ENCODE results near the gene PRKAR1B. TPM values are rescaled to one million over a fixed set of nuclear protein-coding genes. Genes with fewer than 3 reads are reported as not detected.

The PRKAR1B gene
- total RNA-seq, 1 experiment from 2014 or later, result 62.0 TPM

- CTCF ChIA-PET, result no interaction called here
- ATAC-seq (no peak), DNase-seq (ENCODE audit: low read depth, low spot score) (no peak)
- Histone ChIP-seq H3K4me1 (ENCODE audit: control insufficient read depth, insufficient read depth, low read length) (0 out of 2 replicates have a peak, but pooled peaks cover 3% of the 10 kb centered on the region), H3K9me3 (ENCODE audit: control insufficient read depth, insufficient read depth, low read depth, low read length) (no peaks in the 10 kb centered on the region), H3K36me3 (ENCODE audit: control insufficient read depth, insufficient read depth, low read length) (peaks cover 12% of the 10 kb centered on the region), H3K27me3 (ENCODE audit: control insufficient read depth, insufficient read depth, low read length) (no peaks in the 10 kb centered on the region), H3K27ac (ENCODE audit: low read length) (no peak overlapping the region), H3K4me3 (ENCODE audit: low read depth in 2 of 2, low read length in 2 of 2) (no peak overlapping the region)
- in situ Hi-C loops (cut with HindIII; ENCODE audit: low pct_unique_long_range_greater_than_20kb, low sequenced_read_pairs) (no loop called here), intact Hi-C loops (cut with micrococcal nuclease; ENCODE audit: unreplicated experiment) (loop anchor here (10.0 kb wide), 1 partner anchor 448 kb away; no protein-coding TSS in a partner anchor)
- TF ChIP-seq CTCF (IDR thresholded peaks at IDR 0.05) (no peak), SIN3A (IDR thresholded peaks at IDR 0.05; ENCODE audit: borderline replicate concordance, insufficient read depth, low read depth, low read length) (no peak), POLR2AphosphoS5 (IDR thresholded peaks at IDR 0.05; ENCODE audit: low read depth, low read length) (no peak), TCF7L2 (IDR thresholded peaks at IDR 0.05; ENCODE audit: low read depth, low read length) (no peak), REST (IDR thresholded peaks at IDR 0.05; ENCODE audit: insufficient read depth in 1 of 2, low read depth in 2 of 2, low read length in 1 of 2) (no peak)
- BruUV-seq (replicated peaks), result no TSS peak
- POLR2A ChIA-PET, result no interaction called here
These were observed 46.0 kb upstream of the PRKAR1B start for GRCh38 chr7:772861-773621.

GRCh38 chr7:772392-772791, 45.3 kb upstream of the PRKAR1B start:
- POLR2A ChIA-PET, result no interaction called here
- 0 out of 2 replicates have a peak, but pooled peaks cover 3% of the 10 kb centered on the region for H3K4me1 ChIP-seq (ENCODE audit: control insufficient read depth, insufficient read depth, low read length)
- DNase-seq (ENCODE audit: low read depth, low spot score), result no peak
- no peak overlapping the region for H3K4me3 ChIP-seq (ENCODE audit: low read depth in 2 of 2, low read length in 2 of 2)
- BruUV-seq (replicated peaks), result no TSS peak
- no peaks in the 10 kb centered on the region for H3K27me3 ChIP-seq (ENCODE audit: control insufficient read depth, insufficient read depth, low read length)
- no peak for ATAC-seq
- in situ Hi-C loops (cut with HindIII; ENCODE audit: low pct_unique_long_range_greater_than_20kb, low sequenced_read_pairs) (no loop called here), intact Hi-C loops (cut with micrococcal nuclease; ENCODE audit: unreplicated experiment) (loop anchor here (10.0 kb wide), 1 partner anchor 448 kb away; no protein-coding TSS in a partner anchor)
- H3K27ac ChIP-seq (ENCODE audit: low read length), result no peak overlapping the region
- peaks cover 9% of the 10 kb centered on the region for H3K36me3 ChIP-seq (ENCODE audit: control insufficient read depth, insufficient read depth, low read length)
- CTCF ChIA-PET, result no interaction called here
- TF ChIP-seq POLR2AphosphoS5 (IDR thresholded peaks at IDR 0.05; ENCODE audit: low read depth, low read length) (no peak), TCF7L2 (IDR thresholded peaks at IDR 0.05; ENCODE audit: low read depth, low read length) (no peak), REST (IDR thresholded peaks at IDR 0.05; ENCODE audit: insufficient read depth in 1 of 2, low read depth in 2 of 2, low read length in 1 of 2) (no peak), SIN3A (IDR thresholded peaks at IDR 0.05; ENCODE audit: borderline replicate concordance, insufficient read depth, low read depth, low read length) (no peak), CTCF (IDR thresholded peaks at IDR 0.05) (no peak)
- H3K9me3 ChIP-seq (ENCODE audit: control insufficient read depth, insufficient read depth, low read depth, low read length), result no peaks in the 10 kb centered on the region
